Mucosa of descending colon (tissue), 3 donors: Measurements from ENCODE around the gene CLDN5. TPM values are rescaled to one million over a fixed set of nuclear protein-coding genes. Genes with fewer than 3 reads are reported as not detected.

Experiments used
- ATAC-seq: fragments of 200-7000 bp; cut with Tn5 transposase; one replicate; pipeline ENCODE4 v1.9.1; 2020; ENCODE audit warnings: mild to moderate bottlenecking, moderate library complexity
- DNase-seq, 3 donors: peaks; one replicate each; pipeline ENCODE4 v3.0.0-alpha.2; 2020
- H3K36me3 ChIP-seq: fragments of 200-600 bp; one replicate; pipeline ENCODE4 v1.8.0; 2021; ENCODE audit warnings: low read depth, mild to moderate bottlenecking
- H3K4me1 ChIP-seq: fragments of 200-600 bp; one replicate; pipeline ENCODE4 v1.8.0; 2021; ENCODE audit warnings: low read depth, mild to moderate bottlenecking
- H3K4me3 ChIP-seq: fragments of 200-600 bp; one replicate; pipeline ENCODE4 v1.8.0; 2021; ENCODE audit warnings: mild to moderate bottlenecking
- H3K9me3 ChIP-seq: fragments of 200-600 bp; one replicate; pipeline ENCODE4 v1.8.0; 2021; ENCODE audit warnings: mild to moderate bottlenecking
- CTCF ChIP-seq: fragments of 200-600 bp; IDR thresholded peaks from one replicate; pipeline ENCODE4 v1.8.0; 2022; ENCODE audit warnings: antibody characterized with exemption, mild to moderate bottlenecking
- intact Hi-C, 2 donors: fragments of 100-400 bp; cut with DNase I in 1 of 2; cut with micrococcal nuclease in 1 of 2; formaldehyde crosslinking; loops; one replicate each; pipeline versions ENCODE4 v1.11.0 to v1.11.1; 2022; cut with DNase I, micrococcal nuclease
- total RNA-seq, 3 donors: library from RNA; stranded (reverse); fragmentation: NEBNext Ultra II Directional in 2 of 3; extraction: Animal tissue kit (Norgen Biotek cat#: 25700) in 2 of 3; gene quantifications; one replicate each; pipeline versions ENCODE4 v1.2.1 to v1.2.4, GENCODE V29; 2021 to 2023
- donor health status: DM: no; HTN: no; CAD: no; lungs with moderate emphysema.
- donor health status: DM: no; HTN: no; CAD: no.
- donor health status: DM: no; HTN: yes; CAD: no.

CLDN5 gene
- total RNA-seq, 3 donors from 2014 or later: 22.0 to 34.7 (median 22.2) TPM

DNA sequence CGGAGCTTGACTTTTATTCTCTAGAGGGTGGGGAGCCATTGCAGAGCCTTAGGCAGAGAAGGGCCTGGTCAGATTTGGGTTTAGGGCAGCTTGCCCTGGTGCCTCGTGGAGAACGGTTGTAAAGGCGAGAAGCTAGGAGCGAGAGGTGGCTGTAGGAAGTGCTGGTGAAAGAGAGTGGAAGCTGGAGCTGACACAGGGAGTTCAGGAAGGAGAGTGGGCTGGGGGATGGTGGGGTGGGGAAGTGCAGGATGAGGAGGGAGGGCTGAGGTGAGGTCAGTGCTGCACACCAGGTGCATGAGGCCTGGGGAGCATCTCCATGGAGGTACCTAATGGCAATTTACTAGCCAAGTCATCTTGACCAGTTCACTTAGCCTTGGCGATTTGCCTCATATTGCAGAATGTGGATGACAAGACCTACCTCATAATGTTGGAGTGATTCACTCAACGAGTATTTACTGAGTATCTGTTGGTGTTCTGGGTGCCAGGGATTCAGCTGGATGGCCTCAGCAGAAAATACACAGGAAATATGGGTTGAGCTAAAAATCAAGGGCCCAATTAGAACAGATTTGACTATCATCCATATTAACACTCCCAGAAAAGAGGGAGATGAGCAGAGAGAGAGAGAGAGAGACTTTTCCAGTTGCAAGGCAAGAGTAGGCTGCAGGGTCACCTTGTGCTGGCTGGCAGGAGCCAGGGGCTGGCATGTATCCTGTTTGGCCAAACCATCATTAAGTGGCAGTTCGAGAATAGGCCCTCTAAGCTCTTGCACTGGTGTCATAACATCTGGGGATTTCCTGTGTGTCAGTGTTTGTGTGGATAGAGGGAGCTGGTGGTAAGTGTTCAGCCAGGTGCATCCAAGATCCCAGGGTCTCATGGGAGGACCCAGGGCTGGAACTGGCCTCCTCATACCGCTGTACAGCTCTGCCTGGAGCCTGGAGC, 44.4 kb upstream of the CLDN5 start:
- no peaks in the 10 kb centered on the region for H3K9me3 ChIP-seq
- intact Hi-C loops: no loop called here
- no peak for ATAC-seq
- no peaks in the 10 kb centered on the region for H3K36me3 ChIP-seq
- H3K4me3 ChIP-seq: no peak overlapping the region
- no peak for DNase-seq
- no peak for TF ChIP-seq CTCF
- H3K4me1 ChIP-seq: no peaks in the 10 kb centered on the region

GRCh38 chr22:19567157-19568009, 43.2 kb upstream of the CLDN5 start:
- Histone ChIP-seq H3K9me3 (no peaks in the 10 kb centered on the region), H3K4me3 (no peak overlapping the region), H3K4me1 (no peaks in the 10 kb centered on the region), H3K36me3 (no peaks in the 10 kb centered on the region)
- TF ChIP-seq CTCF: no peak
- no peak for DNase-seq
- intact Hi-C loops: no loop called here
- ATAC-seq: no peak

GRCh38 chr22:19566279-19567156, 42.3 kb upstream of the CLDN5 start:
- Histone ChIP-seq H3K36me3 (no peaks in the 10 kb centered on the region), H3K4me1 (no peaks in the 10 kb centered on the region), H3K4me3 (no peak overlapping the region), H3K9me3 (no peaks in the 10 kb centered on the region)
- DNase-seq (no peak), ATAC-seq (no peak)
- TF ChIP-seq CTCF: no peak
- intact Hi-C loops: no loop called here

DNA sequence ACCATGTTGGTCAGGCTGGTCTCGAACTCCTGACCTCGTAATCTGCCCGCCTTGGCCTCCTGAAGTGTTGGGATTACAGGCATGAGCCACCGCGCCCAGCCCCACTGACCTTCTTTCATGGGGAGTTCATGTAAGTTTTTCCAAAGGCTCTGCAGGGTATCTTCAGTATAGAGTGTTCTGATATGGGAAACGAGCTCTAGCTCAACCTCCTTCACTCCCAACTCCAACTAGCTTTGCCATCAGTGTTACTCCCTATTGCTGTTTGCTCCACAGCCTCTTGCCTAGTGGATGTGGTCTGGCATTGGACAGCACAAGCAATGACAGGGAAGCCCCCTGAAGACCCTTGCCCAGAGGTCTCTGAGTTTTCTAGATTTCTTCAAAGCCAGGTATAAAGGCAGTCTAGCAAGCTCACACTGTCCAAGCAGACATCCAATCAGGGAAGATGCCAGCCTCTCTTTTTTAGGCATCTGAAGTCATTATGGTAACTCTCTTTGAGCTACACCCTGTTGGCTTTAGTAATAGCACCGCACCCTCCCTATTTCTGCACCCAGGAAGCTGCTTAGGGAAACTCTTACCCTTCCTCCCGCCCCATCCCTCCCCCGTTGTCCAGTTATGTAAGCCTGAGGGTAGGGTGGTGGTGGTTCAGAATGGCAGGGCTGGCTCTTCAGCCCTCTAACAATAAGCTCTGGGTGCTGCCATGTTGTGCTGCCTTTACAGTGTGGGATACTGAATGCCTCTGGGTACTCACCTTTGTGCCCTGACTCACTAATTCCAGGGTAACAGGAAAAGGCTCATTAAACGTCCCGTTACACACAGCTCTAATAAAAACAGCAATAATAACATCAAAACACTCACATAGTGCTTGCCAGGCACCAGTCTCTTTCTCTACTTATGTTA, 41.4 kb upstream of the CLDN5 start:
- Histone ChIP-seq H3K36me3 (no peaks in the 10 kb centered on the region), H3K4me3 (no peak overlapping the region), H3K9me3 (no peaks in the 10 kb centered on the region), H3K4me1 (no peaks in the 10 kb centered on the region)
- no peak for TF ChIP-seq CTCF
- DNase-seq: no peak
- intact Hi-C loops: no loop called here
- no peak for ATAC-seq
